Loucy (cell line): ENCODE results near the gene CACNA2D3.

Experiments
- H2AFZ ChIP-seq: fragments of 200-600 bp; sonication (generic); 2 replicates; pipeline ENCODE4 v1.6.0; 2016; ENCODE audit warnings: antibody characterized with exemption, mild to moderate bottlenecking, low read length, moderate library complexity
- H3F3A ChIP-seq: fragments of 200-600 bp; 2 replicates; pipeline ENCODE4 v1.6.0; 2016; ENCODE audit warnings: antibody characterized with exemption, low read depth, mild to moderate bottlenecking
- H3K27me3 ChIP-seq: fragments of 200-600 bp; sonication (generic); 2 replicates; pipeline ENCODE4 v1.6.1; 2014; ENCODE audit warnings: low read length, mild to moderate bottlenecking; ENCODE audit not compliant: insufficient read depth, poor library complexity, severe bottlenecking
- H3K36me3 ChIP-seq: fragments of 200-600 bp; sonication (generic); 2 replicates; pipeline ENCODE4 v1.6.1; 2016; ENCODE audit warnings: low read length; ENCODE audit not compliant: insufficient read depth
- H3K4me1 ChIP-seq: fragments of 200-600 bp; sonication (generic); 2 replicates; pipeline ENCODE4 v1.5.1; 2014; ENCODE audit warnings: low read length, mild to moderate bottlenecking; ENCODE audit not compliant: insufficient read depth, poor library complexity, severe bottlenecking
- H3K4me2 ChIP-seq: fragments of 200-600 bp; sonication (generic); 2 replicates; pipeline ENCODE4 v1.6.0; 2014; ENCODE audit warnings: antibody characterized with exemption, low read length, low read depth, mild to moderate bottlenecking; ENCODE audit not compliant: poor library complexity, severe bottlenecking
- H3K4me3 ChIP-seq: fragments of 200-600 bp; sonication (generic); 2 replicates; pipeline ENCODE4 v1.5.1; 2014; ENCODE audit warnings: low read length, mild to moderate bottlenecking, mixed read lengths; ENCODE audit not compliant: poor library complexity, severe bottlenecking
- H3K79me2 ChIP-seq: fragments of 200-600 bp; sonication (generic); 2 replicates; pipeline ENCODE4 v1.6.1; 2014; ENCODE audit warnings: low read length; ENCODE audit not compliant: insufficient read depth
- H3K9ac ChIP-seq: fragments of 200-600 bp; sonication (generic); 2 replicates; pipeline ENCODE4 v1.6.0; 2014; ENCODE audit warnings: mild to moderate bottlenecking, low read depth, low read length, moderate library complexity; ENCODE audit not compliant: poor library complexity, severe bottlenecking
- H3K9me2 ChIP-seq: fragments of 200-600 bp; sonication (generic); replicated peaks from 2 replicates; pipeline ENCODE4 v1.6.1; 2016; ENCODE audit warnings: low read depth, low read length, mixed read lengths
- H3K9me3 ChIP-seq: fragments of 200-600 bp; sonication (generic); 2 replicates; pipeline ENCODE4 v1.6.1; 2014; ENCODE audit warnings: mild to moderate bottlenecking, antibody characterized with exemption, low read length, low read depth; ENCODE audit not compliant: insufficient read depth
- H4K20me1 ChIP-seq: fragments of 200-600 bp; sonication (generic); 2 replicates; pipeline ENCODE4 v1.6.0; 2014; ENCODE audit warnings: antibody characterized with exemption, low read length, mild to moderate bottlenecking; ENCODE audit not compliant: insufficient read depth, poor library complexity, severe bottlenecking
- CTCF ChIP-seq: fragments of 200-600 bp; sonication (generic); conservative IDR thresholded peaks from 2 replicates; pipeline ENCODE4 v1.5.1; 2014; ENCODE audit warnings: mild to moderate bottlenecking, antibody characterized with exemption, low read length
- EZH2phosphoT487 ChIP-seq: fragments of 200-600 bp; IDR thresholded peaks from 2 replicates; pipeline ENCODE4 v1.6.1; 2018; ENCODE audit warnings: antibody characterized with exemption, mild to moderate bottlenecking, moderate library complexity, borderline replicate concordance

The CACNA2D3 gene

GRCh38 chr3:54963641-54964040 lies 841.3 kb downstream of the CACNA2D3 start:
- no peaks in the 10 kb centered on the region for H3F3A ChIP-seq
- no peak for TF ChIP-seq EZH2phosphoT487
- TF ChIP-seq CTCF = no peak

GRCh38 chr3:54964081-54964480 lies 841.7 kb downstream of the CACNA2D3 start:
- Histone ChIP-seq H4K20me1 (no peaks in the 10 kb centered on the region), H3K9me3 (no peaks in the 10 kb centered on the region), H3K9me2 (no peaks in the 10 kb centered on the region), H3K36me3 (no peaks in the 10 kb centered on the region), H3K27me3 (no peaks in the 10 kb centered on the region), H3K4me1 (peaks cover 3% of the 10 kb centered on the region), H3F3A (no peaks in the 10 kb centered on the region), H3K9ac (no peak overlapping the region), H3K79me2 (no peaks in the 10 kb centered on the region), H3K4me2 (no peak overlapping the region), H3K4me3 (no peak overlapping the region), H2AFZ (no peak overlapping the region)
- TF ChIP-seq CTCF (no peak), EZH2phosphoT487 (no peak)

More at GRCh38 chr3:54963641-54964040, 841.3 kb downstream of the CACNA2D3 start:
- Histone ChIP-seq H3K9me2 (no peaks in the 10 kb centered on the region), H3K27me3 (no peaks in the 10 kb centered on the region), H4K20me1 (no peaks in the 10 kb centered on the region), H2AFZ (no peak overlapping the region), H3K4me3 (no peak overlapping the region), H3K36me3 (no peaks in the 10 kb centered on the region), H3K79me2 (no peaks in the 10 kb centered on the region), H3K4me1 (peaks cover 3% of the 10 kb centered on the region), H3K9me3 (no peaks in the 10 kb centered on the region), H3K4me2 (no peak overlapping the region), H3K9ac (no peak overlapping the region)

- Histone ChIP-seq H3K79me2 (no peaks in the 10 kb centered on the region), H2AFZ (no peak overlapping the region), H3K4me3 (no peak overlapping the region), H3K9ac (no peak overlapping the region), H3K9me3 (no peaks in the 10 kb centered on the region), H3K4me1 (peaks cover 3% of the 10 kb centered on the region), H4K20me1 (no peaks in the 10 kb centered on the region), H3K27me3 (no peaks in the 10 kb centered on the region), H3K4me2 (no peak overlapping the region), H3K36me3 (no peaks in the 10 kb centered on the region), H3K9me2 (no peaks in the 10 kb centered on the region), H3F3A (no peaks in the 10 kb centered on the region)
- TF ChIP-seq CTCF = no peak
These were observed 843.4 kb downstream of the CACNA2D3 start for GRCh38 chr3:54965746-54966145.
